HepG2 (cell line): Measurements from ENCODE around the gene CEP97. TPM values are rescaled to one million over a fixed set of nuclear protein-coding genes. Genes with fewer than 3 reads are reported as not detected.
A peak's percentile ranks its signal among the peaks of the same experiment; 100 is the strongest.

Experiments used
- ELF3 ChIP-seq: IDR thresholded peaks from 2 replicates; pipeline ENCODE4 v1.6.1; 2016; ENCODE audit warnings: missing genetic modification reagents, missing compliant biosample characterization
- HDAC6 ChIP-seq: fragments of 200-600 bp; sonication (generic); IDR thresholded peaks from 2 replicates; pipeline ENCODE4 v1.7.0; 2017; ENCODE audit warnings: mild to moderate bottlenecking, antibody characterized with exemption, low read length, low read depth
- KDM5B ChIP-seq: sonication (generic); formaldehyde crosslinking; IDR thresholded peaks from 2 replicates; pipeline ENCODE4 v1.4.0; 2020; ENCODE audit warnings: missing genetic modification reagents, mild to moderate bottlenecking, borderline replicate concordance
- NR1H2 ChIP-seq: sonication (generic); formaldehyde crosslinking; IDR thresholded peaks from 2 replicates; pipeline ENCODE4 v1.8.1; 2022; ENCODE audit warnings: low read depth, missing genetic modification reagents, borderline replicate concordance
- PAF1 ChIP-seq: IDR thresholded peaks from 2 replicates; pipeline ENCODE4 v1.6.1; 2016; ENCODE audit warnings: missing genetic modification reagents, missing compliant biosample characterization
- POGZ ChIP-seq: sonication (generic); formaldehyde crosslinking; IDR thresholded peaks from 2 replicates; pipeline ENCODE4 v1.4.0; 2020; ENCODE audit warnings: mild to moderate bottlenecking, missing genetic modification reagents
- SIX4 ChIP-seq: sonication (generic); formaldehyde crosslinking; IDR thresholded peaks from 2 replicates; pipeline ENCODE4 v1.4.0; 2020; ENCODE audit warnings: missing genetic modification reagents
- STAT6 ChIP-seq: sonication (generic); formaldehyde crosslinking; IDR thresholded peaks from 2 replicates; pipeline ENCODE4 v1.4.0; 2020; ENCODE audit warnings: missing genetic modification reagents, mild to moderate bottlenecking, borderline replicate concordance
- TBP ChIP-seq: sonication (generic); formaldehyde crosslinking; IDR thresholded peaks from 2 replicates; pipeline ENCODE4 v1.5.0; 2020; ENCODE audit warnings: missing genetic modification reagents
- ZBTB2 ChIP-seq: sonication (generic); formaldehyde crosslinking; IDR thresholded peaks from 2 replicates; pipeline ENCODE4 v1.8.0; 2022; ENCODE audit warnings: low read depth, missing genetic modification reagents
- ZBTB4 ChIP-seq: sonication (generic); formaldehyde crosslinking; IDR thresholded peaks from 2 replicates; pipeline ENCODE4 v1.4.0; 2020; ENCODE audit warnings: missing genetic modification reagents, mild to moderate bottlenecking, borderline replicate concordance
- ZNF251 ChIP-seq: sonication (generic); formaldehyde crosslinking; IDR thresholded peaks from 2 replicates; pipeline ENCODE4 v1.9.0; 2021; ENCODE audit warnings: mild to moderate bottlenecking, missing genetic modification reagents
- ZNF275 ChIP-seq: sonication (generic); formaldehyde crosslinking; IDR thresholded peaks from 2 replicates; pipeline ENCODE4 v1.8.0; 2022; ENCODE audit warnings: missing genetic modification reagents, mild to moderate bottlenecking, inconsistent platforms, borderline replicate concordance
- ZNF276 ChIP-seq: sonication (generic); formaldehyde crosslinking; IDR thresholded peaks from 2 replicates; pipeline ENCODE4 v1.4.0; 2020; ENCODE audit warnings: mild to moderate bottlenecking, low read depth, missing genetic modification reagents
- ZNF460 ChIP-seq: sonication (generic); formaldehyde crosslinking; IDR thresholded peaks from 2 replicates; pipeline ENCODE4 v1.5.1; 2020; ENCODE audit warnings: missing genetic modification reagents, mild to moderate bottlenecking, borderline replicate concordance
- ZNF619 ChIP-seq: sonication (generic); formaldehyde crosslinking; IDR thresholded peaks from 2 replicates; pipeline ENCODE4 v1.4.0; 2020; ENCODE audit warnings: mild to moderate bottlenecking, missing genetic modification reagents
- ZNF672 ChIP-seq: sonication (generic); formaldehyde crosslinking; IDR thresholded peaks from 2 replicates; pipeline ENCODE4 v1.8.1; 2022; ENCODE audit warnings: missing genetic modification reagents
- ZNF746 ChIP-seq: sonication (generic); formaldehyde crosslinking; IDR thresholded peaks from 2 replicates; pipeline ENCODE4 v1.8.0; 2022; ENCODE audit warnings: mild to moderate bottlenecking, missing genetic modification reagents
- polyA plus RNA-seq, 8 experiments: library from polyadenylated mRNA; depleted of rRNA in 3 of 8; stranded (reverse) in 7 of 8; unstranded in 1 of 8; fragments of >200 nt; fragmentation: Illumina TruSeq in 4 of 8; extraction: Trizol in 4 of 8; gene quantifications; 2 replicates each; pipeline versions ENCODE4 v1.2.1 to v1.2.3, GENCODE V29; 2011 to 2016; ENCODE audit warnings: low read depth in 4 of 8, missing spikeins in 1 of 8, mixed read lengths in 1 of 8; ENCODE audit not compliant: insufficient read depth in 1 of 8
- total RNA-seq, 5 experiments: library from RNA; depleted of rRNA; stranded (reverse); fragments of >200 nt; fragmentation: Illumina TruSeq; extraction: Trizol; gene quantifications; 2 replicates each; pipeline ENCODE4 v1.2.3, GENCODE V29; 2016; ENCODE audit warnings: low read depth in 1 of 5

CEP97 gene
- total and polyA plus RNA-seq, 2 of the 13 experiments (the other 11 are each of a cell fraction or from before 2014, with no cell fraction given): 0.99 to 6.5 TPM

- TF ChIP-seq ZBTB4: no peak
- no peak for TF ChIP-seq ZNF672
- TF ChIP-seq ZNF275 (CRISPR knock-in tag): no peak
- 0 out of 2 replicates have a peak, but pooled peaks have one; percentile 37 for TF ChIP-seq ZBTB2
- TF ChIP-seq ELF3 (CRISPR knock-in tag): peak; percentile 83
- no peak for TF ChIP-seq ZNF746 (CRISPR knock-in tag)
- no peak for TF ChIP-seq PAF1 (CRISPR knock-in tag)
- TF ChIP-seq POGZ (CRISPR knock-in tag): peak; percentile 25; the same call in 1 of the 2 replicates
- no peak for TF ChIP-seq ZNF460 (CRISPR knock-in tag)
- peak; percentile 87; the same call in 1 of the 2 replicates for TF ChIP-seq STAT6
- TF ChIP-seq NR1H2: no peak
- TF ChIP-seq SIX4 (CRISPR knock-in tag): no peak
- TF ChIP-seq ZNF619 (CRISPR knock-in tag): no peak
- no peak for TF ChIP-seq HDAC6
- TF ChIP-seq ZNF251 (CRISPR knock-in tag): no peak
- peak; percentile 71; the same call in 1 of the 2 replicates for TF ChIP-seq KDM5B (CRISPR knock-in tag)
- no peak for TF ChIP-seq ZNF276 (CRISPR knock-in tag)
- TF ChIP-seq TBP (CRISPR knock-in tag): no peak
These were observed at the start of gene CEP97 (continued) for GRCh38 chr3:101724329-101725193.
